ENCODE data around the gene ELMO1. TPM values are rescaled to one million over a fixed set of nuclear protein-coding genes. Genes with fewer than 3 reads are reported as not detected.

The ELMO1 gene
- total and polyA plus RNA-seq, 11 donors: 6.9 to 38.6 (median 14.7) TPM

DNA sequence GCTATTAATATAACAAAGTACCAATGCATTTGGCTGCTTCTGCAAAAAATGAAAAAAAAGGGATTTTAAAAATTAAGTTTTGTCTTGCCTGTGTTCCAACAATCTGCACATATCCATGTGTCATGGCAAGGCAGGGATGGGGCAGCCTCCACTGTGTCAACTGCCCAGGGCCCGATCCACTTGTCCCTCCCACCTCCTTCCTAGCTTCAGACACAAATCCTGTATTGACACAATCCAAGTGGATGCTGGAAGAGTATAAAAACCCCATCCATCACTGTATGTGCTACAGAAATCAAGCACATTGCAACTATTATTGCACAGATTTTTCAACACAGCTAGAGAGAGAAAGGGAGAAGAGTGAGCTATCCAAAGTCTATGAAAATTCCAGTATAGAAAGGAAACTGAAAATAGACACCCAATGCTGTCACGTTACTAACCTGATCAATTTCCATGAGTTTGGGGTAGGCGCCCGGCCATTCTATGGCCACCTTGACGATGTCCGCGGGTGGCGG, 106.4 kb downstream of the ELMO1 start:
- DNase-seq: no peak

DNA sequence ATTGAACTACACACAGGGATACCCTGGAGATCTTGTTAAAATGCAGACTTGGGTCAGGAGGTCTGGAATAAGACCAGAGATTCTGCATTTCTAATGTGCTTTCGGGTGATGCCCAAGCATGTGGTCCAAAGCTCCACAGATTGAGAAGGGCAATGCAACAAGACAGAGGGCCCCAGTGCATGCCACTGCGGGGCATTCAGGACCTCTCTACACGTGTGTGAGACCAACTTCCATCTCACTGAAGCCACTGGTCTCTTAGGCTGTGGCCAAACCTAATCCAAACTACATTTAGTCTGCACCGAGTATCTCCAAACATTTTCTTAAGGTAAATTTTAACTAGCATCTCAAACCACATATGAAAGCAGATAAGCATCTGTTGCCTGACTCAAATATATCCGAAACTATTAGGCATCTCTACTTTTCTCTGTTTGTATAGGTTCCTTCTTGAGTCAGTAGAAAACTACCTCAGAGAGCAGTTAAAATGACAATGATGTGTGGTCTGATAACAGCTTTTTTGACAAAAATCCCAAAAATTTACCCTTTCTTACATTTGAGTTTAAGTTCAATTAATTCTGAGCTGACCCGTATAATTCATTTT, 107.5 kb downstream of the ELMO1 start:
- no peak overlapping the region for H3K27ac ChIP-seq
- H3K4me1 ChIP-seq: peaks cover 0 to 61% (median 14%) of the 10 kb centered on the region in 12 donors
- 67 to 87% (median 86%) methylated on average over 6 of the region's 6 CpGs for WGBS, 4 donors
- H3K36me3 ChIP-seq: peaks cover 0 to 5% (median 0%) of the 10 kb centered on the region in 9 donors
- H3K4me3 ChIP-seq: peak overlapping the region in 1 of 12 donors; percentile 10
- H3K27me3 ChIP-seq: no peaks in the 10 kb centered on the region
- ATAC-seq: no peak
- intact Hi-C loops (cut with DNase I): loop anchor here in 2 of 10 donors (5.0 kb wide), 2 partner anchors 34 to 54 kb away; no protein-coding TSS in a partner anchor
- DNase-seq: no peak
- no peak for TF ChIP-seq POLR2A (IDR thresholded peaks at IDR 0.05)
- TF ChIP-seq, protein P1, sequence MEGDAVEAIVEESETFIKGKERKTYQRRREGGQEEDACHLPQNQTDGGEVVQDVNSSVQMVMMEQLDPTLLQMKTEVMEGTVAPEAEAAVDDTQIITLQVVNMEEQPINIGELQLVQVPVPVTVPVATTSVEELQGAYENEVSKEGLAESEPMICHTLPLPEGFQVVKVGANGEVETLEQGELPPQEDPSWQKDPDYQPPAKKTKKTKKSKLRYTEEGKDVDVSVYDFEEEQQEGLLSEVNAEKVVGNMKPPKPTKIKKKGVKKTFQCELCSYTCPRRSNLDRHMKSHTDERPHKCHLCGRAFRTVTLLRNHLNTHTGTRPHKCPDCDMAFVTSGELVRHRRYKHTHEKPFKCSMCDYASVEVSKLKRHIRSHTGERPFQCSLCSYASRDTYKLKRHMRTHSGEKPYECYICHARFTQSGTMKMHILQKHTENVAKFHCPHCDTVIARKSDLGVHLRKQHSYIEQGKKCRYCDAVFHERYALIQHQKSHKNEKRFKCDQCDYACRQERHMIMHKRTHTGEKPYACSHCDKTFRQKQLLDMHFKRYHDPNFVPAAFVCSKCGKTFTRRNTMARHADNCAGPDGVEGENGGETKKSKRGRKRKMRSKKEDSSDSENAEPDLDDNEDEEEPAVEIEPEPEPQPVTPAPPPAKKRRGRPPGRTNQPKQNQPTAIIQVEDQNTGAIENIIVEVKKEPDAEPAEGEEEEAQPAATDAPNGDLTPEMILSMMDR (IDR thresholded peaks at IDR 0.05): no peak
- no peaks in the 10 kb centered on the region for H3K9me3 ChIP-seq

More for the DNA sequence above, 106.4 kb downstream of the ELMO1 start:
- intact Hi-C loops (cut with DNase I): loop anchor here in 2 of 10 donors (5.0 kb wide), 2 partner anchors 35 to 55 kb away; no protein-coding TSS in a partner anchor
- peaks cover 0 to 5% (median 0%) of the 10 kb centered on the region in 9 donors for H3K36me3 ChIP-seq
- 77 to 98% (median 89%) methylated on average over 8 of the region's 8 CpGs for WGBS, 4 donors
- no peak for ATAC-seq
- TF ChIP-seq POLR2A (IDR thresholded peaks at IDR 0.05): no peak
- TF ChIP-seq, protein P1 (IDR thresholded peaks at IDR 0.05): no peak
- H3K4me1 ChIP-seq: peaks cover 0 to 53% (median 16%) of the 10 kb centered on the region in 12 donors
- peak overlapping the region in 4 of 12 donors; percentile 1 to 55 (median 28) for H3K4me3 ChIP-seq
- no peaks in the 10 kb centered on the region for H3K27me3 ChIP-seq
- H3K9me3 ChIP-seq: no peaks in the 10 kb centered on the region
- H3K27ac ChIP-seq: peak overlapping the region in 2 of 12 donors; percentile 11 to 87

DNA sequence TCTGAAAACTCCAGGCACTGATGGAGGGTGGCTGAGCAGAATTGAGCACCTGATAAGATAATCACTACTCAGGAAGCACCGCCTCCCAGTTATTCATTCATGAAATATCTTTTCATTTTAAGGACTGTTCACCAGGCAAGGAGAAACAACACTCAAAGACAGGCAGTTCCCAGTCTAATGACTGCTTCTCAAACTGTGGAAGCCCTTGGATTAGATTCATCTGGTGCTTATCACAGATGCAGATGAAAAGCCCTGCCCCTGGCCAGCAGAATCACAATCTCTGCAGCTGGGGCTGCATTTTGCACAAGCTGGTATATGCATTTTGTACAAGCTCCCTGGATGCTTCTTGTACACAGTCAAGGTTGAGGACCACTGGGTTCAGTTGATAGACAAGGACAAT, 109.7 kb downstream of the ELMO1 start:
- no peaks in the 10 kb centered on the region for H3K27me3 ChIP-seq
- TF ChIP-seq, protein P1 (IDR thresholded peaks at IDR 0.05): no peak
- no peak for TF ChIP-seq POLR2A (IDR thresholded peaks at IDR 0.05)
- H3K4me1 ChIP-seq: peaks cover 0 to 61% (median 0%) of the 10 kb centered on the region in 12 donors
- WGBS, 4 donors: 78 to 93% (median 85%) methylated on average over 1 of the region's 1 CpG
- intact Hi-C loops (cut with DNase I): no loop called here
- H3K4me3 ChIP-seq: no peak overlapping the region
- H3K36me3 ChIP-seq: peaks cover 0 to 5% (median 0%) of the 10 kb centered on the region in 9 donors
- no peak overlapping the region for H3K27ac ChIP-seq
- DNase-seq (no peak), ATAC-seq (no peak)
- no peaks in the 10 kb centered on the region for H3K9me3 ChIP-seq

DNA sequence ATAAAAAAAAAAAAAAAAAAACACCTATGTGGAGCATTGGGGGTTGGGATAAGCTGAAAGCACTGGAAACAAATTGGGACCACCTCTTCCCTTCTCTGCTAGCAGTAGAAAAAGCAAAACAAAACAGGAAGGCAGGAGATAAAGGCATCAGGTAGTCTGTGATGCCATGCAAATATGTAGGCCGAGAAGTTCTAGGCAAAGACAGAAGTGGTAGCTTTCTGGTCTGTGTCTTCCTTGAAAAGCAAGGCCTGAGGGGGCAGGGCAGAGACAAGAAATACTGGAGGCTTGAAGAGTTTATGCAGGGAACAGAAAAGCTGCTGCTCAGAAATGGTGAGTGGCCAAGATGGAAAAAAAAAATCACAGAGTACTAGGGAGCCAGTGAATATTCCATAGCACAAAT, 111.1 kb downstream of the ELMO1 start:
- TF ChIP-seq, protein P1 (IDR thresholded peaks at IDR 0.05): no peak
- TF ChIP-seq POLR2A (IDR thresholded peaks at IDR 0.05): no peak
- intact Hi-C loops (cut with DNase I): no loop called here
- H3K4me1 ChIP-seq: peaks cover 0 to 66% (median 7%) of the 10 kb centered on the region in 12 donors
- H3K36me3 ChIP-seq: peaks cover 0 to 5% (median 0%) of the 10 kb centered on the region in 9 donors
- H3K27ac ChIP-seq: peak overlapping the region in 1 of 12 donors; percentile 15
- ATAC-seq (no peak), DNase-seq (no peak)
- no peaks in the 10 kb centered on the region for H3K9me3 ChIP-seq
- no peaks in the 10 kb centered on the region for H3K27me3 ChIP-seq
- WGBS, 4 donors: 81 to 97% (median 90%) methylated on average over 1 of the region's 1 CpG
- no peak overlapping the region for H3K4me3 ChIP-seq

Measured in heart left ventricle (tissue), 16 donors.